Panc1 (cell line): ENCODE measurements around the gene TRERF1.

Source experiments
- POLR2AphosphoS5 ChIP-seq: IDR thresholded peaks from 2 replicates; pipeline ENCODE4 v1.6.1; 2012; ENCODE audit warnings: mild to moderate bottlenecking, low read depth, low read length, moderate library complexity
- TF ChIP-seq, protein P1 (sequence below): fragments of 450-650 bp; IDR thresholded peaks from 2 replicates; pipeline ENCODE4 v1.5.1; 2017; ENCODE audit warnings: mild to moderate bottlenecking

DNA sequence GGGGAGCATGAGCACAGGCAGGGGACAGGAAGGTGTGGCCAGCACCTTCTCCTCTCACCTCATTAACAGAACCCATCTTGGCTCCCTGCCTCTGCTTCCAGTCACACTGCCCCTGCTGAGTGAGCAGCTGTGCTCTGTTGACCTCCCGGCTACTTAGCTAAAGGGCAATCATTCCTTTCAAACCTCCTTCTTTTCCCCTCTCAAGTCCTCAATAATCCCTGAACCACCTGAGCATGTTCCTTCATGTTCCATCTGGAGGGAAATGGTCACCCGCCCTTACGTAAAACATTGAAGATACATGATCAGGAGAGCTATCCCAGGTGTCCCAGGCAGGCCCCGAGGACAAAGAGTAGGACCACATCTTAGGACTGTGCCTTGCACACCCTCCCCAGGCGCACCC, 212.4 kb downstream of the TRERF1 start:
- TF ChIP-seq POLR2AphosphoS5 = no peak
- TF ChIP-seq, protein P1, sequence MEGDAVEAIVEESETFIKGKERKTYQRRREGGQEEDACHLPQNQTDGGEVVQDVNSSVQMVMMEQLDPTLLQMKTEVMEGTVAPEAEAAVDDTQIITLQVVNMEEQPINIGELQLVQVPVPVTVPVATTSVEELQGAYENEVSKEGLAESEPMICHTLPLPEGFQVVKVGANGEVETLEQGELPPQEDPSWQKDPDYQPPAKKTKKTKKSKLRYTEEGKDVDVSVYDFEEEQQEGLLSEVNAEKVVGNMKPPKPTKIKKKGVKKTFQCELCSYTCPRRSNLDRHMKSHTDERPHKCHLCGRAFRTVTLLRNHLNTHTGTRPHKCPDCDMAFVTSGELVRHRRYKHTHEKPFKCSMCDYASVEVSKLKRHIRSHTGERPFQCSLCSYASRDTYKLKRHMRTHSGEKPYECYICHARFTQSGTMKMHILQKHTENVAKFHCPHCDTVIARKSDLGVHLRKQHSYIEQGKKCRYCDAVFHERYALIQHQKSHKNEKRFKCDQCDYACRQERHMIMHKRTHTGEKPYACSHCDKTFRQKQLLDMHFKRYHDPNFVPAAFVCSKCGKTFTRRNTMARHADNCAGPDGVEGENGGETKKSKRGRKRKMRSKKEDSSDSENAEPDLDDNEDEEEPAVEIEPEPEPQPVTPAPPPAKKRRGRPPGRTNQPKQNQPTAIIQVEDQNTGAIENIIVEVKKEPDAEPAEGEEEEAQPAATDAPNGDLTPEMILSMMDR = no peak
